Panc1 (cell line): ENCODE measurements around the gene SGF29. TPM values are rescaled to one million over a fixed set of nuclear protein-coding genes. Genes with fewer than 3 reads are reported as not detected.

Experiments
- ATAC-seq: fragments of 200-7000 bp; cut with Tn5 transposase; 2 replicates; pipeline ENCODE4 v1.9.1; 2020; ENCODE audit warnings: mild to moderate bottlenecking, moderate library complexity
- BruUV-seq: library from RNA; stranded (reverse); fragments of 400-500 nt; replicated peaks from 2 replicates; lab custom pipeline; 2021; lab: Mats Ljungman, UMichigan
- CTCF ChIA-PET: fragments of 300-600 bp; sonication (Branson Sonifier 250); formaldehyde crosslinking; loops from one replicate; lab custom pipeline; 2022; ENCODE audit warnings: antibody characterized with exemption; lab: Charles Lee
- POLR2A ChIA-PET: fragments of 300-600 bp; sonication (Branson Sonifier 250); formaldehyde crosslinking; loops from one replicate; lab custom pipeline; 2022; ENCODE audit warnings: antibody characterized with exemption; lab: Charles Lee
- DNase-seq: peaks from one replicate; pipeline ENCODE4 v3.0.0-alpha.2; 2010; ENCODE audit warnings: low read depth, low spot score
- H3K27ac ChIP-seq: 2 replicates; pipeline ENCODE4 v1.5.1; 2011; ENCODE audit warnings: mild to moderate bottlenecking, low read length, inconsistent platforms
- H3K27me3 ChIP-seq: fragments of 200-500 bp; sonication (Bioruptor generic); 2 replicates; pipeline ENCODE4 v1.6.0; 2014; ENCODE audit warnings: low read length, inconsistent platforms; ENCODE audit not compliant: control insufficient read depth, insufficient read depth
- H3K36me3 ChIP-seq: fragments of 200-500 bp; sonication (Bioruptor generic); 2 replicates; pipeline ENCODE4 v1.5.1; 2014; ENCODE audit warnings: inconsistent platforms, mild to moderate bottlenecking, low read length, moderate library complexity; ENCODE audit not compliant: control insufficient read depth, insufficient read depth
- H3K4me1 ChIP-seq: 2 replicates; pipeline ENCODE4 v1.5.1; 2011; ENCODE audit warnings: inconsistent platforms, mild to moderate bottlenecking, low read length, moderate library complexity; ENCODE audit not compliant: control insufficient read depth, insufficient read depth
- H3K4me3 ChIP-seq, 2 experiments: 2 replicates each; pipeline ENCODE4 v1.5.1; 2011 to 2012; ENCODE audit warnings: low read depth in 2 of 2, low read length in 2 of 2, mild to moderate bottlenecking in 2 of 2, inconsistent platforms in 1 of 2, moderate library complexity in 1 of 2
- H3K9me3 ChIP-seq: fragments of 200-500 bp; sonication (Bioruptor generic); 2 replicates; pipeline ENCODE4 v1.5.1; 2014; ENCODE audit warnings: low read depth, mild to moderate bottlenecking, inconsistent platforms, low read length, moderate library complexity; ENCODE audit not compliant: control insufficient read depth, insufficient read depth
- CTCF ChIP-seq: fragments of 450-650 bp; IDR thresholded peaks from 2 replicates; pipeline ENCODE4 v1.5.1; 2017; ENCODE audit warnings: mild to moderate bottlenecking
- POLR2AphosphoS5 ChIP-seq: IDR thresholded peaks from 2 replicates; pipeline ENCODE4 v1.6.1; 2012; ENCODE audit warnings: mild to moderate bottlenecking, low read depth, low read length, moderate library complexity
- REST ChIP-seq, 2 experiments: IDR thresholded peaks; 2 replicates each; pipeline ENCODE4 v1.6.1; 2011 to 2012; ENCODE audit warnings: low read depth in 2 of 2, control low read depth in 1 of 2, low read length in 1 of 2, mild to moderate bottlenecking in 1 of 2, moderate library complexity in 1 of 2; ENCODE audit not compliant: insufficient read depth in 1 of 2
- SIN3A ChIP-seq: IDR thresholded peaks from 2 replicates; pipeline ENCODE4 v1.6.1; 2012; ENCODE audit warnings: low read depth, mild to moderate bottlenecking, low read length, moderate library complexity, borderline replicate concordance; ENCODE audit not compliant: insufficient read depth
- TCF7L2 ChIP-seq: IDR thresholded peaks from 2 replicates; pipeline ENCODE4 v1.6.1; 2011; ENCODE audit warnings: mild to moderate bottlenecking, low read depth, low read length, inconsistent platforms
- in situ Hi-C: cut with HindIII; loops from 2 replicates; pipeline ENCODE4 v1.10.0; 2016; ENCODE audit warnings: low sequenced_read_pairs, low pct_unique_long_range_greater_than_20kb
- intact Hi-C: fragments of 100-400 bp; cut with micrococcal nuclease; formaldehyde crosslinking; loops from one replicate; pipeline ENCODE4 v1.10.0; 2022; ENCODE audit not compliant: unreplicated experiment
- total RNA-seq: library from RNA; stranded (reverse); gene quantifications from one replicate; pipeline ENCODE4 v1.2.1, GENCODE V29; 2021; ENCODE audit not compliant: unreplicated experiment

The SGF29 gene
- total RNA-seq, 1 experiment from 2014 or later, result 29.5 TPM

- intact Hi-C loops (no loop called here), in situ Hi-C loops (no loop called here)
- no peak for TF ChIP-seq SIN3A
- no peak for TF ChIP-seq POLR2AphosphoS5
- TF ChIP-seq CTCF, result no peak
- no peak for TF ChIP-seq TCF7L2
- no peak for TF ChIP-seq REST (IDR thresholded peaks at IDR 0.05; ENCODE audit: insufficient read depth in 1 of 2, low read depth in 2 of 2, low read length in 1 of 2)
- Histone ChIP-seq H3K4me1 (0 out of 2 replicates have a peak, but pooled peaks cover 3% of the 10 kb centered on the region), H3K4me3 (no peak overlapping the region), H3K27me3 (no peaks in the 10 kb centered on the region), H3K9me3 (no peaks in the 10 kb centered on the region), H3K27ac (no peak overlapping the region), H3K36me3 (no peaks in the 10 kb centered on the region)
- ChIA-PET POLR2A (no interaction called here), CTCF (no interaction called here)
- ATAC-seq, result no peak
- no TSS peak for BruUV-seq
- no peak for DNase-seq
These were observed 48.1 kb upstream of the SGF29 start for GRCh38 chr16:28505489-28506137.

- Histone ChIP-seq H3K4me1 (no peaks in the 10 kb centered on the region), H3K4me3 (no peak overlapping the region), H3K36me3 (no peaks in the 10 kb centered on the region), H3K27ac (no peak overlapping the region), H3K27me3 (no peaks in the 10 kb centered on the region), H3K9me3 (no peaks in the 10 kb centered on the region)
- no peak for DNase-seq
- ATAC-seq, result no peak
- ChIA-PET CTCF (no interaction called here), POLR2A (interaction anchor here (0.5 kb wide), 1 partner anchor 39 kb away, joined by 3 read pairs; no protein-coding TSS in a partner anchor)
- no TSS peak for BruUV-seq
- no peak for TF ChIP-seq CTCF
- TF ChIP-seq POLR2AphosphoS5, result no peak
- no peak for TF ChIP-seq TCF7L2
- no peak for TF ChIP-seq REST (IDR thresholded peaks at IDR 0.05; ENCODE audit: insufficient read depth in 1 of 2, low read depth in 2 of 2, low read length in 1 of 2)
- TF ChIP-seq SIN3A, result no peak
- intact Hi-C loops (no loop called here), in situ Hi-C loops (no loop called here)
These were observed 42.7 kb upstream of the SGF29 start for GRCh38 chr16:28511031-28511430.
